Measurements from ENCODE around the gene CERS1.

CERS1 gene

DNA sequence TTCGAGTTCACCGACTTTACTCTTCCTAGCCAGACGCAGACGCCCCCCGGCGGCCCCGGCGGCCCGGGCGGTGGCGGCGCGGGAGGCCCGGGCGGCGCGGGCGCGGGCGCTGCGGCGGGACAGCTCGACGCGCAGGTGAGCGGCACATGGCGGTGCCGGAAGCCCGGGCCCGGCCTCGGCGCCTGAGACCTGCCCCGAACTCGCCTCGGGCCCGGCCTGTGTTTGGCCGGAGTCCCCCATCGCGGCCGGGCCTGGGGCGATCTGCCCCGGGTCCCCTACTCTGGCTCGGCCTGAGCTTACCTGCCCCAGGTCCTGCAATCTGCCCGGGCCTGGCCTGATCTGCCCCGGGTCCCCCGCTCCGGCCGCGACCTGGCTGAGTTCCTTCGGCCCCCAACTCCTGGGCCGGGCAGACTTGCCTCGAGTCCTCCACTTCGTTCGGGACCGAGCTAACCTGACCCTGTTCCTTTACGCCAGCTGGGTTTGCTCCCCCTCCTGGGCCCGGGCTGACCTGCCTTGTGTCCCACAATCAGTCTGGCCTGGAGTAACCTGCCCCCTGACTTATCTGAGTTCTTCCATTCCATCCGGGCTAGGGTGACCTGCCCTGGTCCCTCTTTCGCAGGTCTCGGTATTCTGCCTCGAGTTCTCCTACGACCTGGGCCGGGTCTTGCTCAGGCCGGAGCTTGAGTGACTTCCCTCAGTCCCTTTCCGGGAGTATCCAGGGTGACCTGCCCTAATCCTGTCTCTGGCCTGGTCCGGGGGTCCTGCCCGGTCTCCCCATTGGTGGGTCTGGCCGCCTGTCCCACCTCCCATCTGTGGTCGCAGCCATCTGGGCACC lies 63.4 kb downstream of the CERS1 start:
- DNase-seq = peak; percentile 41

- DNase-seq = peak; percentile 97
Observed at GRCh38 chr19:18831524-18832305, 64.2 kb downstream of the CERS1 start, which contains the start of gene UPF1. Gene UPF1 (plus strand): TSS chr19:18831959. CDS start chr19:18832210, 251 bp downstream.

- DNase-seq = no peak
Observed at GRCh38 chr19:18830488-18830887, 65.5 kb downstream of the CERS1 start.

DNA sequence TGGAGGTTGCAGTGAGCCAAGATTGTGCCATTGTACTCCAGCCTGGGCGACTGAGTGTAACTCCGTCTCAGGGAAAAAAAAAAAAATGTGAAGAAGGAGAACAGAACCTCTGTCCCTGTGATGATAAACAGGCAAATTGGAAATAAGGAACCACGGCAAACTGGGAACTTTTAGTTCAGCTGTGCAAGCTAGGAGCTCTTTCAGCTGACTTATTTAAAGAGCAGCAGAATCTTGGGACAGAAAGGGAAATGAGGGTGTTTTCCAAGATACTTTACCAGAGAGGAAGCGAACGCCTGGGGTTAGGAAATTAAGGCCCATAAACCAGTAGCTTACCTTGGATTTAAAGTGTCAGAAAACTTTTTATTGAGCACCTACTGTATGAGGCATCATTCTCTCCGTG lies 67.2 kb downstream of the CERS1 start:
- DNase-seq = no peak

Measured in activated CD4-positive, alpha-beta T cell treated with anti-CD3 and anti-CD28 coated beads, Interleukin-2, Interleukin-6, amounts not matched to agents 100 ng/mL and 50 ng/mL, durations not matched to agents 16 hours and 8 hours (primary cell).